IMR-90 (cell line): Measurements from ENCODE around the gene COL19A1.

Experiments
- CTCF ChIP-seq: conservative IDR thresholded peaks from 2 replicates; pipeline ENCODE4 v1.5.1; 2012; ENCODE audit warnings: mild to moderate bottlenecking, low read depth, low read length, improper control_type of control experiment
- MAZ ChIP-seq: IDR thresholded peaks from 2 replicates; pipeline ENCODE4 v1.6.1; 2012; ENCODE audit warnings: low read depth, mild to moderate bottlenecking, low read length, improper control_type of control experiment, moderate library complexity, borderline replicate concordance
- POLR2A ChIP-seq: IDR thresholded peaks from 2 replicates; pipeline ENCODE4 v1.6.1; 2012; ENCODE audit warnings: mild to moderate bottlenecking, low read depth, low read length
- RFX5 ChIP-seq: IDR thresholded peaks from 2 replicates; pipeline ENCODE4 v1.8.0; 2012; ENCODE audit warnings: low read depth, mild to moderate bottlenecking, low read length, moderate library complexity

GRCh38 chr6:70103798-70104197 lies 237.4 kb downstream of the COL19A1 start:
- peak; percentile 30; the same call in 1 of the 2 replicates for TF ChIP-seq CTCF
- no peak for TF ChIP-seq RFX5
- TF ChIP-seq MAZ, result no peak
- no peak for TF ChIP-seq POLR2A
